ENCODE data around the gene TJP3.
A peak's percentile ranks its signal among the peaks of the same experiment; 100 is the strongest.
"Not testable (repeated sequence)": the region's sequence is repeated elsewhere in the genome, so short reads cannot be mapped to it uniquely, and the experiment has no call there.

TJP3 gene

GRCh38 chr19:3708207-3708931 is at the start of gene TJP3:
Gene TJP3 (plus strand): TSS chr19:3708384. CDS start chr19:3728433, 20,049 bp downstream.
- no peak for FAIRE-seq
- no peak for DNase-seq (ENCODE audit: insufficient read length, low spot score)

- FAIRE-seq (no peak), DNase-seq (ENCODE audit: insufficient read length, low spot score) (no peak)
These were observed 49.1 kb upstream of the TJP3 start for GRCh38 chr19:3658870-3659745.

GRCh38 chr19:3659746-3660112 is 48.5 kb upstream of the TJP3 start:
- DNase-seq (ENCODE audit: insufficient read length, low spot score) (no peak), FAIRE-seq (no peak)

- FAIRE-seq, result no peak
These were observed 47.5 kb upstream of the TJP3 start for GRCh38 chr19:3660493-3661219.

GRCh38 chr19:3661284-3662238 is 46.6 kb upstream of the TJP3 start:
- DNase-seq (ENCODE audit: insufficient read length, low spot score), result no peak
- FAIRE-seq, result no peak

More at GRCh38 chr19:3660493-3661219, 47.5 kb upstream of the TJP3 start:
- DNase-seq (ENCODE audit: insufficient read length, low spot score), result no peak

GRCh38 chr19:3663838-3664237 is 44.3 kb upstream of the TJP3 start:
- no peak for FAIRE-seq

GRCh38 chr19:3664879-3665642 is 43.1 kb upstream of the TJP3 start:
- FAIRE-seq (peak; percentile 82), DNase-seq (ENCODE audit: insufficient read length, low spot score) (no peak)

More at GRCh38 chr19:3663838-3664237, 44.3 kb upstream of the TJP3 start:
- no peak for DNase-seq (ENCODE audit: insufficient read length, low spot score)

GRCh38 chr19:3665681-3666544 is 42.3 kb upstream of the TJP3 start:
- peak; percentile 73 for FAIRE-seq
- peak; percentile 93 for DNase-seq (ENCODE audit: insufficient read length, low spot score)

GRCh38 chr19:3666545-3666856 is 41.7 kb upstream of the TJP3 start:
- not testable (repeated sequence) for FAIRE-seq

GRCh38 chr19:3667037-3667638 is 41.0 kb upstream of the TJP3 start:
- FAIRE-seq (no peak), DNase-seq (ENCODE audit: insufficient read length, low spot score) (no peak)

More at GRCh38 chr19:3666545-3666856, 41.7 kb upstream of the TJP3 start:
- not testable (repeated sequence) for DNase-seq (ENCODE audit: insufficient read length, low spot score)

- DNase-seq (ENCODE audit: insufficient read length, low spot score) (no peak), FAIRE-seq (no peak)
These were observed 40.4 kb upstream of the TJP3 start for GRCh38 chr19:3667766-3668165.

- FAIRE-seq (no peak), DNase-seq (ENCODE audit: insufficient read length, low spot score) (no peak)
These were observed 39.7 kb upstream of the TJP3 start for GRCh38 chr19:3668331-3669081.

- FAIRE-seq, result no peak
- no peak for DNase-seq (ENCODE audit: insufficient read length, low spot score)
These were observed 38.9 kb upstream of the TJP3 start for GRCh38 chr19:3669082-3669946.

GRCh38 chr19:3669947-3670795 is 38.0 kb upstream of the TJP3 start:
- FAIRE-seq, result no peak
- no peak for DNase-seq (ENCODE audit: insufficient read length, low spot score)
